IMR-90 (cell line): Measurements from ENCODE around the gene TEX264.

Experiments
- CTCF ChIP-seq: conservative IDR thresholded peaks from 2 replicates; pipeline ENCODE4 v1.5.1; 2012; ENCODE audit warnings: mild to moderate bottlenecking, low read depth, low read length, improper control_type of control experiment
- ELK1 ChIP-seq: fragments of 150-350 bp; IDR thresholded peaks from 2 replicates; pipeline ENCODE4 v1.6.1; 2016; ENCODE audit warnings: low read depth, mild to moderate bottlenecking, low read length, moderate library complexity, borderline replicate concordance
- MAZ ChIP-seq: IDR thresholded peaks from 2 replicates; pipeline ENCODE4 v1.6.1; 2012; ENCODE audit warnings: low read depth, mild to moderate bottlenecking, low read length, improper control_type of control experiment, moderate library complexity, borderline replicate concordance
- SMC3 ChIP-seq: fragments of 150-350 bp; IDR thresholded peaks from 2 replicates; pipeline ENCODE4 v1.6.1; 2016; ENCODE audit warnings: low read depth, mild to moderate bottlenecking, antibody characterized with exemption, low read length, moderate library complexity

DNA sequence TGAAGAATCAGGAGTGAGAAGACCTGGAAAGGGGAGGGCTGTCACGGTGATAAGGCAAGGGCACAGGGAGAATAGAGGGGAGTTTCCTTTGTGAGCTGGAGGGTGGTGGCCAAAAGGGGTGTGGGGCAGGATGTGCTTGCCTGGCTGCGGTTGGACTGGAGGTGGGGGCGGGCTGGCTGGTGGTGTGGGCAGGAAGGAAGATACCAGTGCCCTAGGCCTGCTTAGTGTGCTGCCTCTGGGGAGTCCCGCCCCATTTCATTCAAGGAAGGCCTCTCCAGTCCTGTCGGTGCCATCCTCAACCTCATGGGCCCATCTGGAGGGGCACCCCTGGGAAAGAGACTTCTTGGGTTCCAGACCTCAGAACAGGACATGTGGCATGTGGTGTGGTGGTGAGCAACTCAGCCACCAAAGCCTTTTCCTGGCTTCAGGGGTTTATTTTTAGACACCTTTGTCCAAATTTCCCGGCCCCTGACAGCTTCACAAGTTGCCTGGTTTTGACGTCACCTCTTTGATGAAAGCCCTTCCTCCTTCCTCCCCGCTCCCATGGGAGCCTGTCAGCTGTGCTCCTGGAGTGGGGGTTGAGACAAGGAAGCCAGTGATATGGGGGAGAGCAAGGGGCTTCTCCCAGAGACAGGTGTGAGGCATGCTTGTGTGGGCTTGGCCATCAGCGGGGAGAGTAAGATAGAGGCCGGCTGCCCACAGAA, 15.6 kb downstream of the TEX264 start:
- no peak for TF ChIP-seq CTCF
- TF ChIP-seq SMC3: no peak
- TF ChIP-seq MAZ: no peak
- TF ChIP-seq ELK1: no peak
